ENCODE results near the gene ABCC1.
"Not testable (repeated sequence)": the region's sequence is repeated elsewhere in the genome, so short reads cannot be mapped to it uniquely, and the experiment has no call there.

The ABCC1 gene

GRCh38 chr16:16146380-16147315 lies 197.2 kb downstream of the ABCC1 start:
- Histone ChIP-seq H3K9me3 (ENCODE audit: insufficient read depth, low read length) (no peaks in the 10 kb centered on the region), H3K4me2 (ENCODE audit: low read depth, low read length, poor library complexity, severe bottlenecking) (no peak overlapping the region), H2AFZ (ENCODE audit: low read depth, low read length, severe bottlenecking) (no peak overlapping the region), H3K4me3 (ENCODE audit: insufficient read depth, low read length, poor library complexity, severe bottlenecking) (no peak overlapping the region), H4K20me1 (ENCODE audit: low read depth, low read length) (no peaks in the 10 kb centered on the region), H3K79me2 (ENCODE audit: insufficient read depth, low read length) (no peaks in the 10 kb centered on the region), H3K36me3 (ENCODE audit: low read length) (no peaks in the 10 kb centered on the region), H3K27ac (ENCODE audit: low read depth, low read length) (no peak overlapping the region), H3F3A (ENCODE audit: insufficient read depth) (no peaks in the 10 kb centered on the region), H3K9ac (ENCODE audit: low read length) (no peak overlapping the region), H3K9me2 (replicated peaks; ENCODE audit: insufficient read depth, low read length) (no peaks in the 10 kb centered on the region), H3K27me3 (ENCODE audit: low read length) (no peaks in the 10 kb centered on the region)
- TF ChIP-seq EZH2phosphoT487 (conservative IDR thresholded peaks at IDR 0.05; ENCODE audit: low read length) (no peak), CTCF (IDR thresholded peaks at IDR 0.05; ENCODE audit: insufficient read depth, low read length, poor library complexity, severe bottlenecking) (no peak)

- H4K20me1 ChIP-seq (ENCODE audit: low read depth, low read length), result no peaks in the 10 kb centered on the region
- no peak overlapping the region for H3K27ac ChIP-seq (ENCODE audit: low read depth, low read length)
- no peak overlapping the region for H2AFZ ChIP-seq (ENCODE audit: low read depth, low read length, severe bottlenecking)
- no peaks in the 10 kb centered on the region for H3K27me3 ChIP-seq (ENCODE audit: low read length)
- H3K4me2 ChIP-seq (ENCODE audit: low read depth, low read length, poor library complexity, severe bottlenecking), result no peak overlapping the region
- no peaks in the 10 kb centered on the region for H3K36me3 ChIP-seq (ENCODE audit: low read length)
- no peaks in the 10 kb centered on the region for H3K9me2 ChIP-seq (replicated peaks; ENCODE audit: insufficient read depth, low read length)
- H3K9me3 ChIP-seq (ENCODE audit: insufficient read depth, low read length), result no peaks in the 10 kb centered on the region
- TF ChIP-seq EZH2phosphoT487 (conservative IDR thresholded peaks at IDR 0.05; ENCODE audit: low read length) (no peak), CTCF (IDR thresholded peaks at IDR 0.05; ENCODE audit: insufficient read depth, low read length, poor library complexity, severe bottlenecking) (no peak)
- no peak overlapping the region for H3K4me3 ChIP-seq (ENCODE audit: insufficient read depth, low read length, poor library complexity, severe bottlenecking)
- no peaks in the 10 kb centered on the region for H3K79me2 ChIP-seq (ENCODE audit: insufficient read depth, low read length)
- no peaks in the 10 kb centered on the region for H3F3A ChIP-seq (ENCODE audit: insufficient read depth)
- H3K9ac ChIP-seq (ENCODE audit: low read length), result no peak overlapping the region
These were observed 198.0 kb downstream of the ABCC1 start for GRCh38 chr16:16147316-16147999.

GRCh38 chr16:16148000-16148599 lies 198.7 kb downstream of the ABCC1 start:
- not testable (repeated sequence) for H3K4me3 ChIP-seq (ENCODE audit: insufficient read depth, low read length, poor library complexity, severe bottlenecking); H3K36me3 ChIP-seq (ENCODE audit: low read length); H3K27me3 ChIP-seq (ENCODE audit: low read length); H3K79me2 ChIP-seq (ENCODE audit: insufficient read depth, low read length); H3K9ac ChIP-seq (ENCODE audit: low read length); H3K9me3 ChIP-seq (ENCODE audit: insufficient read depth, low read length); H3F3A ChIP-seq (ENCODE audit: insufficient read depth); H2AFZ ChIP-seq (ENCODE audit: low read depth, low read length, severe bottlenecking); H4K20me1 ChIP-seq (ENCODE audit: low read depth, low read length); H3K9me2 ChIP-seq (replicated peaks; ENCODE audit: insufficient read depth, low read length); H3K4me2 ChIP-seq (ENCODE audit: low read depth, low read length, poor library complexity, severe bottlenecking); H3K27ac ChIP-seq (ENCODE audit: low read depth, low read length)

All from SU-DHL-6 (cell line).